ENCODE measurements around the gene GBA2. TPM values are rescaled to one million over a fixed set of nuclear protein-coding genes. Genes with fewer than 3 reads are reported as not detected.
A peak's percentile ranks its signal among the peaks of the same experiment; 100 is the strongest.

Gene GBA2
- total and polyA plus RNA-seq, 3 donors from 2014 or later, result 51.3 to 77.1 (median 66.5) TPM

DNA sequence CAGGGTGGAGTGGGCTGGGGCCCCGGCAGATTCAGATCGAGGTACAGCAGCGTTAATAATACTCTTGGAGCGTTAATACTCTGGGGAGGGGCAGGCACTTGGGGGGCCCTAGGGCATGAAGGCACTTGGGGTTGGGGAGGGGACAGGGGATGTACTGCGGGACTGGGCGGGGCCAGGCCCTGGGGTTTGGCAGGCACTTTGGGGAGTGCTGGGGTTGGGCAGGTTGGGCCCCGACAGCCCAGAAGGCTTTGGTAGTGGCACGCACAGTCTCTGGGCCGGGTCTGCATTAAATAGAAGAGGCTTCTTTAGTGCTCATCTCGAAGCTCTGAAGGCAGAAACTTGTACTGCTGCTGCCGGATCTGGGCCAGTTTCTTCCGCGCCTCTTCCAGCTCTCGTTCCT is 51.5 kb downstream of the GBA2 start:
- peak overlapping the region in 1 of 2 donors; percentile 7 for H3K27ac ChIP-seq
- 81 to 90% methylated on average over 8 to 14 of the region's 14 CpGs for WGBS, 2 donors
- no peak overlapping the region for H3K4me3 ChIP-seq
- H3K36me3 ChIP-seq (ENCODE audit: low read depth, missing control alignments), result no peaks in the 10 kb centered on the region
- no peaks in the 10 kb centered on the region for H3K27me3 ChIP-seq
- TF ChIP-seq, protein P1, sequence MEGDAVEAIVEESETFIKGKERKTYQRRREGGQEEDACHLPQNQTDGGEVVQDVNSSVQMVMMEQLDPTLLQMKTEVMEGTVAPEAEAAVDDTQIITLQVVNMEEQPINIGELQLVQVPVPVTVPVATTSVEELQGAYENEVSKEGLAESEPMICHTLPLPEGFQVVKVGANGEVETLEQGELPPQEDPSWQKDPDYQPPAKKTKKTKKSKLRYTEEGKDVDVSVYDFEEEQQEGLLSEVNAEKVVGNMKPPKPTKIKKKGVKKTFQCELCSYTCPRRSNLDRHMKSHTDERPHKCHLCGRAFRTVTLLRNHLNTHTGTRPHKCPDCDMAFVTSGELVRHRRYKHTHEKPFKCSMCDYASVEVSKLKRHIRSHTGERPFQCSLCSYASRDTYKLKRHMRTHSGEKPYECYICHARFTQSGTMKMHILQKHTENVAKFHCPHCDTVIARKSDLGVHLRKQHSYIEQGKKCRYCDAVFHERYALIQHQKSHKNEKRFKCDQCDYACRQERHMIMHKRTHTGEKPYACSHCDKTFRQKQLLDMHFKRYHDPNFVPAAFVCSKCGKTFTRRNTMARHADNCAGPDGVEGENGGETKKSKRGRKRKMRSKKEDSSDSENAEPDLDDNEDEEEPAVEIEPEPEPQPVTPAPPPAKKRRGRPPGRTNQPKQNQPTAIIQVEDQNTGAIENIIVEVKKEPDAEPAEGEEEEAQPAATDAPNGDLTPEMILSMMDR (IDR thresholded peaks at IDR 0.05), result no peak
- TF ChIP-seq POLR2A (IDR thresholded peaks at IDR 0.05), result no peak
- no peaks in the 10 kb centered on the region for H3K9me3 ChIP-seq
- intact Hi-C loops (cut with DNase I; ENCODE audit: low total_unique reads), result no loop called here
- peaks cover 8% of the 10 kb centered on the region for H3K4me1 ChIP-seq
- DNase-seq, result no peak

DNA sequence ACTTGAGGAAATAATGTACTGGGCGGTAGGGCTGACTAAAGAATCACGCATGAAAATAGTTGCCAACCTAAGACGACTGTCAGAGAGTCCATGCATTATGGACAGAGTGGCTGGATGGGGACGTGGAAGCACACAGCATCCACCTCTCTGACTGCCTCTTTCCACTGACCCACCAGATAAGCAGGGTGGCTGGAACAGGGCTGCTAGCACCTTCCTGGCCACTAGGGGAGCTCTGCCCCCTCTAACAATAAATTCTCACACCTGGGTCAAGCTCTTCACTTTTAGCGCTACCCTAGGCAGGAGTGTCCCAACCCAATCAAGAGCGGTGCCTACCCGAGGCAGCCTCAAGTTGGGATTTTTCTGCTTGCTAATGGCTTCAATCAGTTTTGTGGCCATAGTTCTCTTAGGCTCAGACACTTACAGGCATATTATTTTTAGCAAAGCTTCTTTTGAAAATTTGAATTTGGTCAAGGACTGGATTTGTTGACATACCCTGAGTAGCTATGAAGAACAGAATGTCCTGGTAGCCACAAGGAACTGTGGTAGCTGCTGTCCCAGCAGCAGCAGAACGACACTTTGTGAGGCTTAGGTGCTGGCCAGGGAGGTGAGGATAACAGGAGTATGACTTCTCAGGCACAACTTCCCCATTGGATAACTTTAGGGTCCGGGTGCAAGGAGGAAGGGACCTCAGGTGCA is 52.4 kb downstream of the GBA2 start:
- TF ChIP-seq, protein P1 (IDR thresholded peaks at IDR 0.05), result peak; percentile 63 to 85 (median 76)
- TF ChIP-seq POLR2A (IDR thresholded peaks at IDR 0.05), result no peak
- intact Hi-C loops (cut with DNase I; ENCODE audit: low total_unique reads), result no loop called here
- no peaks in the 10 kb centered on the region for H3K9me3 ChIP-seq
- peak overlapping the region; percentile 7 to 57 for H3K27ac ChIP-seq
- H3K4me3 ChIP-seq, result no peak overlapping the region
- WGBS, 2 donors, result 41 to 50% methylated on average over 9 of the region's 9 CpGs
- H3K4me1 ChIP-seq, result peaks cover 9% of the 10 kb centered on the region
- no peaks in the 10 kb centered on the region for H3K27me3 ChIP-seq
- DNase-seq, result peak; percentile 69
- H3K36me3 ChIP-seq (ENCODE audit: low read depth, missing control alignments), result no peaks in the 10 kb centered on the region

DNA sequence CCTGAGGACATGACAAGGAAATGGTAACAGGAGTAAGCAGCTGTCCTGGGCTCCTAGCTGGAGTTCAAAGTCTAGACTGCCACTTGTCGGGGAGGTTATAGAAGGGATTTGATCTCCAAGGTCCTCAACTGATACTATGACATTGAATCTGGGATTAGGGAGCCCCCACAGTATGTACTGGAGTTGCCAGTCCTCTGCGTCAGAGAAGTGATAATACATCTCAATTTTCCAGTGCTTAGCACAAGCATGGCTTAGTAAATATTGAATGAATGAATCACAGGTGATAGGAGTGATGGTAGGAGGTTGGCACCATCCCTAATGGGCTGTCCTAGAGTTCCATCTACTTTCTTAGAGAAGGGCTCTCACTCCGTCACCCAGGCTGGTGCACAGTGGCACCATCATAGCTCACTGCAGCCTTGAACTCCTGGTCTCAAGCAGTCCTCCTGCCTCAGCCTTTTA is 53.1 kb downstream of the GBA2 start:
- peaks cover 13% of the 10 kb centered on the region for H3K4me1 ChIP-seq
- no peaks in the 10 kb centered on the region for H3K27me3 ChIP-seq
- H3K27ac ChIP-seq, result peak overlapping the region in 1 of 2 donors; percentile 53
- whole genome bisulfite sequencing, 2 donors, result 77 to 84% methylated on average over 3 of the region's 3 CpGs
- H3K9me3 ChIP-seq, result no peaks in the 10 kb centered on the region
- no peak for DNase-seq
- H3K4me3 ChIP-seq, result no peak overlapping the region
- TF ChIP-seq, protein P1 (IDR thresholded peaks at IDR 0.05), result no peak
- TF ChIP-seq POLR2A (IDR thresholded peaks at IDR 0.05), result no peak
- intact Hi-C loops (cut with DNase I; ENCODE audit: low total_unique reads), result no loop called here
- no peaks in the 10 kb centered on the region for H3K36me3 ChIP-seq (ENCODE audit: low read depth, missing control alignments)

GRCh38 chr9:35691757-35692301 is 57.2 kb downstream of the GBA2 start:
- intact Hi-C loops (cut with DNase I; ENCODE audit: low total_unique reads), result no loop called here
- peaks cover 10% of the 10 kb centered on the region for H3K4me1 ChIP-seq
- H3K27me3 ChIP-seq, result no peaks in the 10 kb centered on the region
- DNase-seq, result no peak
- H3K27ac ChIP-seq, result peak overlapping the region; percentile 83 to 93
- peak overlapping the region in 1 of 2 donors; percentile 77 for H3K4me3 ChIP-seq
- TF ChIP-seq POLR2A (IDR thresholded peaks at IDR 0.05), result no peak
- TF ChIP-seq, protein P1 (IDR thresholded peaks at IDR 0.05), result no peak
- no peaks in the 10 kb centered on the region for H3K36me3 ChIP-seq (ENCODE audit: low read depth, missing control alignments)
- H3K9me3 ChIP-seq, result no peaks in the 10 kb centered on the region
- WGBS, 2 donors, result 55 to 58% methylated on average over 13 of the region's 13 CpGs
